Body of pancreas (tissue), 4 donors: ENCODE results near the gene DCP1A. TPM values are rescaled to one million over a fixed set of nuclear protein-coding genes. Genes with fewer than 3 reads are reported as not detected.

Experiments
- ATAC-seq: fragments of 150-250 bp; one replicate; pipeline ENCODE4 v1.9.1; 2016
- DNase-seq, 4 donors: peaks; one replicate each; pipeline ENCODE4 v3.0.0-alpha.2; 2019
- H3K27ac ChIP-seq, 4 donors: fragments of 200-600 bp; sonication (generic); 1 replicate in 3 of 4; 2 replicates in 1 of 4; pipeline versions ENCODE4 v1.5.1 to v1.6.1; 2016 to 2019; ENCODE audit warnings: mild to moderate bottlenecking in 1 of 4, mixed read lengths in 1 of 4, moderate library complexity in 1 of 4
- H3K27me3 ChIP-seq, 2 donors: fragments of 200-600 bp; sonication (generic); one replicate each; pipeline ENCODE4 v1.6.0; 2016; ENCODE audit warnings: mild to moderate bottlenecking in 1 of 2
- H3K36me3 ChIP-seq, 2 donors: fragments of 200-600 bp; sonication (generic); replicated peaks in 1 of 2; 2 replicates each; pipeline ENCODE4 v1.5.1; 2016; ENCODE audit warnings: low read depth in 2 of 2; ENCODE audit not compliant: insufficient read depth in 1 of 2
- H3K4me1 ChIP-seq: fragments of 200-600 bp; sonication (generic); one replicate; pipeline ENCODE4 v1.6.0; 2016
- H3K4me3 ChIP-seq, 2 donors: fragments of 200-600 bp; sonication (generic); 1 replicate in 1 of 2; 2 replicates in 1 of 2; pipeline ENCODE4 v1.5.1; 2016 to 2019
- H3K9me3 ChIP-seq, 3 donors: fragments of 200-600 bp; sonication (generic); 1 replicate in 2 of 3; 2 replicates in 1 of 3; pipeline ENCODE4 v1.5.1; 2016
- CTCF ChIP-seq, 7 experiments: fragments of 450-650 bp in 4 of 7; fragments of 200-600 bp in 3 of 7; sonication (generic) in 3 of 7; IDR thresholded peaks; one replicate each; pipeline ENCODE4 v1.5.1; 2016 to 2019; ENCODE audit warnings: antibody characterized with exemption in 7 of 7
- POLR2A ChIP-seq, 3 donors: fragments of 450-650 bp; IDR thresholded peaks; one replicate each; pipeline ENCODE4 v1.6.1; 2016; ENCODE audit warnings: antibody characterized with exemption in 3 of 3, mild to moderate bottlenecking in 2 of 3
- WGBS, 2 donors: methylation state at CpG; one replicate each; pipeline ENCODE4 v1.1.5; 2017; 5-methylcytosine and 5-hydroxymethylcytosine counted together
- intact Hi-C: fragments of 100-400 bp; cut with DNase I; formaldehyde crosslinking; loops from one replicate; pipeline ENCODE4 v1.15.1; 2023
- total RNA-seq, 2 donors: library from RNA; depleted of rRNA; stranded (reverse); fragments of >200 nt; gene quantifications; one replicate each; pipeline ENCODE4 v1.1.0, GENCODE V29; 2016

DCP1A gene
- total RNA-seq, 2 donors from 2014 or later: 11.9 to 21.8 TPM

DNA sequence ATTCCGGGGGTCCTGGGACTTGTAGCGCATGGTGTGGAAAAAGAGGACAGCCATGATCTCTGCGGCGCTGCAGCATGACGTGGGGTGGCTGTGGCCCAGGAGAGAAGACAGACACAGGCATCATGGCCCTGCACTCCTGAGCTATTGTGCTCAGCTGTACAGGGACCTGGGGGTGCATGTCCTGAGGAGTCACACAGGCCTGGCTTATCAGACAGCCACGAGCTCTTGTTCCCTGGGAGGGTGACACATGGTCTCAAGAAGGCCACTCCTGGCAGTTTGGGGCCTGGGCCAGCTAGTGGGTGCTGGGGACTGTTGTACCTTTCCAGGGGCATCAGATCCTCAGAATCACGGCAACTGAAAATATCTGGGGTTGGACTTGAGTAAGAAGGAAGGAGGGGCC is 105.2 kb downstream of the DCP1A start:
- no peak for TF ChIP-seq CTCF (IDR thresholded peaks at IDR 0.05)
- no peak for TF ChIP-seq POLR2A (IDR thresholded peaks at IDR 0.05)
- ATAC-seq: peak; percentile 27
- 70 to 88% methylated on average over 5 to 7 of the region's 7 CpGs for WGBS, 2 donors
- Histone ChIP-seq H3K4me1 (peaks cover 79% of the 10 kb centered on the region), H3K4me3 (no peak overlapping the region), H3K36me3 (peaks cover 0 to 5% of the 10 kb centered on the region in 2 donors), H3K27me3 (no peaks in the 10 kb centered on the region), H3K9me3 (no peaks in the 10 kb centered on the region), H3K27ac (peak overlapping the region; percentile 55 to 73 (median 66))
- DNase-seq: peak; percentile 40 to 84 (median 78)
- intact Hi-C loops: no loop called here

DNA sequence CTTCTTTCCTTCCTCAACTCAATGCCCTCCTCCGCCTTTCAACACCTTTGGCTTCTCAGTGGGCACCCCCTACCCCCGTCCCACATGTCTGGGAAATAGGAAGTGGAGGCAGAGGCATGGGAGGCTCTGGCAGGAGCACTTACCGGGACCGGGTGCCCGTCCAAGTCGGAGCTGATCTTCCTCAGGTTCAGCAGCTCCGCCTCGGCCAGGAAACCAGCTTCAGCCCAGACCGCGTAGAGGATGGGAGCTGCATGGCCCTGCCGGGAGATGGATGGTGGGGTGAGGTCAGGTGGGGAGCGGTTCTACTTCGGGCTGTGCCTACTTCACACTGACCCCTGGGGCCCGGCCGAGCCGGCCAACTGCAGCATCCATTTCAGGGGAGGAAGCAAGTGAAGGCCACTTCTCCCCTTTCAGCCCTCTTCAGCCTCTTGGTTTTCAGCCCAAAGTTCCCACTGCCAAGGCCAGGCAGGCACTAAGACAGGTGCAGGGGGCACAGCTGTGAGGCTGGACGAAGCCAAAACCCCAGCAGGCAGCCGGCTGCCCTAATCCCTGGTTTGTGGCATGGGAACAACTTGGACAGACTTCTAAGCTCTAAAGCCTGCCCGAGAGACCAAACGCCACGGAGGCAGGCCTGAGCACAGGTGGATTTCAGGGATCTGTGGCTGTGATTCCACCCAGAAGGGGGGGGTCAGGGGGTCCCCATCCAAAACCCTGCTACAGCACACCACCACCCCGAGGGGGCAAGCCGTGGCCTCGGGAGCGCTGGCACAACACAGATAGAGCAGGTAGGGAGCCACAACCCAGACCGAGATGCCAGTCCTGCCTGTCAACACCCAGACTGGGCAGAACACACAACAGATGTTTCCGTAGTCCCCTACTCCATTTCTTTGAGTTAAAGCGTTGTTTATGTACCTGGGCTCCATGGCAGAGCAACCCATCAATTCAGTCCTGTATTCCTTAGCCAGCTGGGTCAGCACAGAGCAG is 106.1 kb downstream of the DCP1A start:
- ATAC-seq (no peak), DNase-seq (peak in 3 of 4 donors; percentile 72 to 80 (median 75))
- TF ChIP-seq POLR2A (IDR thresholded peaks at IDR 0.05) (no peak), CTCF (IDR thresholded peaks at IDR 0.05) (no peak)
- H3K4me1 ChIP-seq: peaks cover 88% of the 10 kb centered on the region
- WGBS, 2 donors: 50 to 66% methylated on average over 11 to 28 of the region's 28 CpGs
- H3K36me3 ChIP-seq: peaks cover 0 to 5% of the 10 kb centered on the region in 2 donors
- no peaks in the 10 kb centered on the region for H3K27me3 ChIP-seq
- peak overlapping the region; percentile 55 to 73 (median 66) for H3K27ac ChIP-seq
- intact Hi-C loops: no loop called here
- H3K4me3 ChIP-seq: no peak overlapping the region
- no peaks in the 10 kb centered on the region for H3K9me3 ChIP-seq

GRCh38 chr3:53239800-53240199 is 107.5 kb downstream of the DCP1A start:
- DNase-seq (no peak), ATAC-seq (no peak)
- intact Hi-C loops: no loop called here
- H3K9me3 ChIP-seq: no peaks in the 10 kb centered on the region
- TF ChIP-seq POLR2A (IDR thresholded peaks at IDR 0.05): no peak
- no peak for TF ChIP-seq CTCF (IDR thresholded peaks at IDR 0.05)
- H3K4me3 ChIP-seq: no peak overlapping the region
- H3K36me3 ChIP-seq: peaks cover under 1 to 5% of the 10 kb centered on the region in 2 donors
- H3K27ac ChIP-seq: peak overlapping the region in 3 of 4 donors; percentile 28 to 78 (median 31)
- H3K4me1 ChIP-seq: peaks cover 86% of the 10 kb centered on the region
- H3K27me3 ChIP-seq: no peaks in the 10 kb centered on the region
- WGBS, 2 donors: 76 to 86% methylated on average over 5 of the region's 5 CpGs

DNA sequence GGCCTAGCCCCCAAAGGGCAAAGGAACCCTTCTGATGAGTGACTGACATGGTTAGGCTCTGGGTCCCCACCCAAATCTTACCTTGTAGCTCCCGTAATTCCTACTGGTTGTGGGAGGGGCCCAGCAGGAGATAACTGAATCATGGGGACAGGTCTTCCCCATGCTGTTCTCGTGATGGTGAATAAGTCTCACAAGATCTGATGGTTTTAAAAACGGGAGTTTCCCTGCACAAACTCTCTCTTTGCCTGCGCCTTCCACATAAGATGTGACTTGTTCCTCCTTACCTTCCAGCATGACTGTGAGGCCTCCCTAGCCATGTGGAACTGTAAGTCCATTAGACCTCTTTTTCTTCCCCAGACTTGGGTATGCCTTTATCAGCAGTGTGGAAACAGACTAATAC is 108.5 kb downstream of the DCP1A start:
- H3K27me3 ChIP-seq: no peaks in the 10 kb centered on the region
- intact Hi-C loops: no loop called here
- no peaks in the 10 kb centered on the region for H3K9me3 ChIP-seq
- DNase-seq (no peak), ATAC-seq (no peak)
- no peak overlapping the region for H3K4me3 ChIP-seq
- peaks cover 5 to 9% of the 10 kb centered on the region in 2 donors for H3K36me3 ChIP-seq
- peak overlapping the region; percentile 30 to 79 (median 65) for H3K27ac ChIP-seq
- H3K4me1 ChIP-seq: peaks cover 77% of the 10 kb centered on the region
- TF ChIP-seq CTCF (IDR thresholded peaks at IDR 0.05): no peak
- 75 to 80% methylated on average over 4 of the region's 4 CpGs for WGBS, 2 donors
